ENCODE measurements around the gene CLCN6. TPM values are rescaled to one million over a fixed set of nuclear protein-coding genes. Genes with fewer than 3 reads are reported as not detected.

Gene CLCN6
- total RNA-seq, 4 donors from 2014 or later, result 24.3 to 30.3 (median 25.6) TPM

- peaks cover 0 to 15% (median 12%) of the 10 kb centered on the region in 4 donors for H3K4me1 ChIP-seq
- DNase-seq (ENCODE audit: low spot score in 2 of 2), result no peak
- TF ChIP-seq, protein P1, sequence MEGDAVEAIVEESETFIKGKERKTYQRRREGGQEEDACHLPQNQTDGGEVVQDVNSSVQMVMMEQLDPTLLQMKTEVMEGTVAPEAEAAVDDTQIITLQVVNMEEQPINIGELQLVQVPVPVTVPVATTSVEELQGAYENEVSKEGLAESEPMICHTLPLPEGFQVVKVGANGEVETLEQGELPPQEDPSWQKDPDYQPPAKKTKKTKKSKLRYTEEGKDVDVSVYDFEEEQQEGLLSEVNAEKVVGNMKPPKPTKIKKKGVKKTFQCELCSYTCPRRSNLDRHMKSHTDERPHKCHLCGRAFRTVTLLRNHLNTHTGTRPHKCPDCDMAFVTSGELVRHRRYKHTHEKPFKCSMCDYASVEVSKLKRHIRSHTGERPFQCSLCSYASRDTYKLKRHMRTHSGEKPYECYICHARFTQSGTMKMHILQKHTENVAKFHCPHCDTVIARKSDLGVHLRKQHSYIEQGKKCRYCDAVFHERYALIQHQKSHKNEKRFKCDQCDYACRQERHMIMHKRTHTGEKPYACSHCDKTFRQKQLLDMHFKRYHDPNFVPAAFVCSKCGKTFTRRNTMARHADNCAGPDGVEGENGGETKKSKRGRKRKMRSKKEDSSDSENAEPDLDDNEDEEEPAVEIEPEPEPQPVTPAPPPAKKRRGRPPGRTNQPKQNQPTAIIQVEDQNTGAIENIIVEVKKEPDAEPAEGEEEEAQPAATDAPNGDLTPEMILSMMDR (IDR thresholded peaks at IDR 0.05), result no peak
- no peak for TF ChIP-seq EP300 (IDR thresholded peaks at IDR 0.05)
- no peak for TF ChIP-seq POLR2A (IDR thresholded peaks at IDR 0.05)
- no peaks in the 10 kb centered on the region for H3K9me3 ChIP-seq
- no peaks in the 10 kb centered on the region for H3K36me3 ChIP-seq
- H3K27me3 ChIP-seq, result no peaks in the 10 kb centered on the region
- 71 to 81% methylated on average over 9 to 10 of the region's 10 CpGs for WGBS, 2 donors
- H3K4me3 ChIP-seq, result no peak overlapping the region
- no peak overlapping the region for H3K27ac ChIP-seq
Observed at GRCh38 chr1:11780380-11781147, 25.4 kb upstream of the CLCN6 start.

- DNase-seq (ENCODE audit: low spot score in 2 of 2), result no peak
- Histone ChIP-seq H3K4me1 (peaks cover 0 to 21% (median 16%) of the 10 kb centered on the region in 4 donors), H3K4me3 (no peak overlapping the region), H3K27ac (no peak overlapping the region), H3K27me3 (no peaks in the 10 kb centered on the region), H3K36me3 (no peaks in the 10 kb centered on the region), H3K9me3 (no peaks in the 10 kb centered on the region)
- 63 to 69% methylated on average over 12 of the region's 12 CpGs for WGBS, 2 donors
- no peak for TF ChIP-seq EP300 (IDR thresholded peaks at IDR 0.05)
- TF ChIP-seq, protein P1 (IDR thresholded peaks at IDR 0.05), result no peak
- no peak for TF ChIP-seq POLR2A (IDR thresholded peaks at IDR 0.05)
Observed at GRCh38 chr1:11781297-11781696, 24.7 kb upstream of the CLCN6 start.

DNA sequence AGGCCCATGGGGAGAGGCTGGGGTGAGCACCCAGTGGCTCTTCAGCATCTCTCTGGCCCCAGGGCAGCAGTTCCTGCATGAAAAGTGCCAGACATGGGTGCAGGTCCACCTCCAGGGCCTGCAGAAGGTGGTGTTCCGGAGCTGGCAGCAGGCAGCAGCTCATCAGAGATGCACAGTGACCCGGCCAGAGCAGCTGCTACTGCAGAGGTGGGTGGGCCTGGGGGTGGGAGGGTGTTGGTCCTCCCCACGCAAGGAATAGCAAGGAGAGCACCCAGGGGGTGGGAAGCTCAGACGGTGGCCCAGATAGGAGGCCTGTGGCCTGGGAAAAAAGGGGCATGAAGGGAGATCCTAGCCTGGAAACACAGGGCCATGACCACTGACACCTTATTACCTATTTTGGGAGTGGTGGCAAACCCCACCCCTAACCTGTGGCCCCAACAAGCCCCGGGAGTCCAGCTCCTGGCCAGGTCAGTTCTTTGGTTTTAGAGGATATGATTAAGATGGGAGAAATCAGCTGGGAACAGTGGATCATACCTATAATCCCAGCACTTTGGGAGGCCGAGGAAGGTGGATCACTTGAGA is 23.8 kb upstream of the CLCN6 start:
- Histone ChIP-seq H3K9me3 (no peaks in the 10 kb centered on the region), H3K4me1 (peaks cover 0 to 30% (median 25%) of the 10 kb centered on the region in 4 donors), H3K27ac (no peak overlapping the region), H3K36me3 (no peaks in the 10 kb centered on the region), H3K27me3 (no peaks in the 10 kb centered on the region), H3K4me3 (no peak overlapping the region)
- no peak for TF ChIP-seq POLR2A (IDR thresholded peaks at IDR 0.05)
- TF ChIP-seq, protein P1 (IDR thresholded peaks at IDR 0.05), result no peak
- no peak for TF ChIP-seq EP300 (IDR thresholded peaks at IDR 0.05)
- no peak for DNase-seq (ENCODE audit: low spot score in 2 of 2)
- WGBS, 2 donors, result 73 to 86% methylated on average over 6 of the region's 6 CpGs

DNA sequence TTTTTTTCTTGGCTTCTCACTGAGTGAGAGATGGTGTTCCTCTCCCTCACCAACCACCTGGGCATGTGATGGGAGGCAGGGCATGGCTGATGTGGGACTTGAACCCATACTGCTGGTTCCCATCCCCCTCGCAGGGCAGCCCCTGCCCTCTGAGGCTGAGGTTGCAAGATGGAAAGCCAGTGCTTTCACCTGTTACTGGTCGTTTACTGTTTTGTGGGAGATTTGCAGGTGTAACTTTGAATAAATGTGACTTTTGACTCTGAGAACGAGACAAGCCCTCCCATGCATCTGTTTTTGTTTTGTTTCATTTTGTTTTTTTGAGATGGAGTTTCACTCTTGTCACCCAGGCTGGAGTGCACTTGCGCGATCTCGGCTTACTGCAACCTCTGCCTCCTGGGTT is 22.4 kb upstream of the CLCN6 start:
- H3K4me1 ChIP-seq, result peaks cover 0 to 44% (median 37%) of the 10 kb centered on the region in 4 donors
- no peak for DNase-seq (ENCODE audit: low spot score in 2 of 2)
- no peak overlapping the region for H3K27ac ChIP-seq
- TF ChIP-seq EP300 (IDR thresholded peaks at IDR 0.05) (no peak), POLR2A (IDR thresholded peaks at IDR 0.05) (no peak)
- TF ChIP-seq, protein P1 (IDR thresholded peaks at IDR 0.05), result no peak
- WGBS, 2 donors, result 86 to 91% methylated on average over 6 of the region's 6 CpGs
- no peaks in the 10 kb centered on the region for H3K27me3 ChIP-seq
- no peak overlapping the region for H3K4me3 ChIP-seq
- no peaks in the 10 kb centered on the region for H3K36me3 ChIP-seq
- no peaks in the 10 kb centered on the region for H3K9me3 ChIP-seq
